ENCODE data around the gene SVOP.

GRCh38 chr12:108896817-108897216 lies 124.1 kb downstream of the SVOP start:
- TF ChIP-seq CTCF (IDR thresholded peaks at IDR 0.05; ENCODE audit: insufficient read depth, low read length, poor library complexity, severe bottlenecking) (no peak), EZH2phosphoT487 (conservative IDR thresholded peaks at IDR 0.05; ENCODE audit: low read length) (no peak)

Measured in SU-DHL-6 (cell line).